Gastroesophageal sphincter (tissue), 4 donors: ENCODE measurements around the gene STARD10. TPM values are rescaled to one million over a fixed set of nuclear protein-coding genes. Genes with fewer than 3 reads are reported as not detected.

ENCODE experiments used
- ATAC-seq: fragments of 150-250 bp; one replicate; pipeline ENCODE4 v1.9.1; 2016; ENCODE audit warnings: mild to moderate bottlenecking, moderate library complexity
- H3K27ac ChIP-seq, 4 donors: fragments of 200-600 bp; sonication (generic) in 3 of 4; 1 replicate in 3 of 4; 2 replicates in 1 of 4; pipeline ENCODE4 v1.5.1; 2016 to 2019
- H3K27me3 ChIP-seq: fragments of 200-600 bp; sonication (generic); one replicate; pipeline ENCODE4 v1.5.1; 2019
- H3K36me3 ChIP-seq, 2 donors: fragments of 200-600 bp; sonication (generic); one replicate each; pipeline ENCODE4 v1.5.1; 2019; ENCODE audit warnings: control low read depth in 1 of 2
- H3K4me1 ChIP-seq, 3 donors: fragments of 200-600 bp; sonication (generic); 1 replicate in 2 of 3; 2 replicates in 1 of 3; pipeline ENCODE4 v1.5.1; 2016 to 2019; ENCODE audit warnings: control low read depth in 2 of 3
- H3K4me3 ChIP-seq, 2 donors: fragments of 200-600 bp; sonication (generic); one replicate each; pipeline ENCODE4 v1.5.1; 2019; ENCODE audit warnings: mild to moderate bottlenecking in 1 of 2, moderate library complexity in 1 of 2
- H3K9me3 ChIP-seq, 3 donors: fragments of 200-600 bp; sonication (generic); one replicate each; pipeline ENCODE4 v1.5.1; 2017 to 2019; ENCODE audit warnings: control low read depth in 2 of 3
- EP300 ChIP-seq: sonication (generic); formaldehyde crosslinking; IDR thresholded peaks from one replicate; pipeline ENCODE4 v1.6.1; 2017; ENCODE audit warnings: antibody characterized with exemption, mild to moderate bottlenecking
- POLR2A ChIP-seq, 2 donors: fragments of 450-650 bp; IDR thresholded peaks; one replicate each; pipeline ENCODE4 v1.6.1; 2017; ENCODE audit warnings: antibody characterized with exemption in 2 of 2, mild to moderate bottlenecking in 2 of 2, moderate library complexity in 1 of 2
- POLR2AphosphoS5 ChIP-seq: sonication (generic); formaldehyde crosslinking; IDR thresholded peaks from one replicate; pipeline ENCODE4 v1.6.1; 2017; ENCODE audit warnings: antibody characterized with exemption
- WGBS, 2 donors: methylation state at CpG; one replicate each; pipeline ENCODE4 v1.1.5; 2018; ENCODE audit warnings: low coverage in 1 of 2; 5-methylcytosine and 5-hydroxymethylcytosine counted together
- total RNA-seq, 4 donors: library from RNA; depleted of rRNA; stranded (reverse); fragments of >200 nt; gene quantifications; one replicate each; pipeline ENCODE4 v1.1.0, GENCODE V29; 2016
- TF ChIP-seq, protein P1 (sequence below), 4 experiments: fragments of 200-600 bp in 2 of 4; fragments of 450-650 bp in 2 of 4; sonication (generic) in 1 of 4; IDR thresholded peaks; one replicate each; pipeline ENCODE4 v1.5.1; 2017 to 2019; ENCODE audit warnings: antibody characterized with exemption in 4 of 4, mild to moderate bottlenecking in 2 of 4, moderate library complexity in 2 of 4

The STARD10 gene
- total RNA-seq, 4 donors from 2014 or later = 35.8 to 56.6 (median 45.0) TPM

DNA sequence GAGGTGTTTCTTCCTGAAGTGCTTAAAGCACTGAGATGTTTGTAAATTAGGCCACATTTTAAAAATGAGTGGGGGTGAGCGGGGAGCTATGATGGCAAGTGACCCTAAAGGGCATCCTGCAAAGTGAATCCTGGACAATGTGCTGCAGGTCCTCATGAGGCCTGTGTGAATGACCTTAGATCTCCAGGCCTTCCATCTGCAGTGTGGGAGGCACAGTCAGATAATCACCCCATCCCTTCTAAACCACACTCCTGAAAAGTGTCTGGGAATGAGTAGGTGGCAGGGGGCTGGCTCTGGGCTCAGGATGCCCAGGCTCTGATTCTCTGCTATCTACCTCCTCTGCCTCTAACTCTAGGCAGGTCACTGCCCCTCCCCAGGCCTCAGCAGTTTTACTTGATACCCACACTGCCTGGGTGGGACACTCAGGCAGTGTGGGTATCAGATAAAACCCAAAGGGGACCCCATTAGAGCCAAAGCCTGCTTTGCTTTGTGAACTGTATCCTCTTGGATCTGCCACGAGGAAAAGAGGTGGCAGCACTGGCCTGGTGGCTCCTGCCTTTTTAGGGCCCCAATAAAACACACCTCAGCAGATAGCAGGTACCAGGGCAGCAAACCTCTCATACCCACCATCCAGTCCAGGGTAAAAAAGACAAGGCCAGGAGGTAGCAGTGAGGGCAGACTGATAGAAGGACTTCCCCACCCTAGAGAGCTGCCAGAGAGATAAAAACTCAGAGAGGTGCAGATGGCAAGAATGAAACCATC is 10.5 kb downstream of the STARD10 start:
- no peak overlapping the region for H3K27ac ChIP-seq
- ATAC-seq = no peak
- WGBS, 2 donors = 80 to 100% methylated on average over 1 of the region's 2 CpGs
- peaks cover 0 to 41% (median 20%) of the 10 kb centered on the region in 3 donors for H3K4me1 ChIP-seq
- H3K9me3 ChIP-seq = no peaks in the 10 kb centered on the region
- no peaks in the 10 kb centered on the region for H3K27me3 ChIP-seq
- no peak overlapping the region for H3K4me3 ChIP-seq
- H3K36me3 ChIP-seq = no peaks in the 10 kb centered on the region
- TF ChIP-seq POLR2AphosphoS5 (no peak), EP300 (no peak), POLR2A (IDR thresholded peaks at IDR 0.05) (no peak)
- TF ChIP-seq, protein P1, sequence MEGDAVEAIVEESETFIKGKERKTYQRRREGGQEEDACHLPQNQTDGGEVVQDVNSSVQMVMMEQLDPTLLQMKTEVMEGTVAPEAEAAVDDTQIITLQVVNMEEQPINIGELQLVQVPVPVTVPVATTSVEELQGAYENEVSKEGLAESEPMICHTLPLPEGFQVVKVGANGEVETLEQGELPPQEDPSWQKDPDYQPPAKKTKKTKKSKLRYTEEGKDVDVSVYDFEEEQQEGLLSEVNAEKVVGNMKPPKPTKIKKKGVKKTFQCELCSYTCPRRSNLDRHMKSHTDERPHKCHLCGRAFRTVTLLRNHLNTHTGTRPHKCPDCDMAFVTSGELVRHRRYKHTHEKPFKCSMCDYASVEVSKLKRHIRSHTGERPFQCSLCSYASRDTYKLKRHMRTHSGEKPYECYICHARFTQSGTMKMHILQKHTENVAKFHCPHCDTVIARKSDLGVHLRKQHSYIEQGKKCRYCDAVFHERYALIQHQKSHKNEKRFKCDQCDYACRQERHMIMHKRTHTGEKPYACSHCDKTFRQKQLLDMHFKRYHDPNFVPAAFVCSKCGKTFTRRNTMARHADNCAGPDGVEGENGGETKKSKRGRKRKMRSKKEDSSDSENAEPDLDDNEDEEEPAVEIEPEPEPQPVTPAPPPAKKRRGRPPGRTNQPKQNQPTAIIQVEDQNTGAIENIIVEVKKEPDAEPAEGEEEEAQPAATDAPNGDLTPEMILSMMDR (IDR thresholded peaks at IDR 0.05) = no peak

GRCh38 chr11:72782081-72782920 is 11.5 kb downstream of the STARD10 start:
- Histone ChIP-seq H3K27ac (peak overlapping the region in 1 of 4 donors; percentile 81), H3K9me3 (no peaks in the 10 kb centered on the region), H3K4me1 (peaks cover 0 to 51% (median 20%) of the 10 kb centered on the region in 3 donors), H3K36me3 (peaks cover 0 to under 1% of the 10 kb centered on the region in 2 donors), H3K4me3 (peak overlapping the region; percentile 65 to 84), H3K27me3 (no peaks in the 10 kb centered on the region)
- no peak for ATAC-seq
- WGBS, 2 donors = 20 to 87% methylated on average over 3 to 4 of the region's 14 CpGs
- TF ChIP-seq, protein P1 (IDR thresholded peaks at IDR 0.05) = no peak

GRCh38 chr11:72781313-72782080 is 12.3 kb downstream of the STARD10 start:
- Histone ChIP-seq H3K27me3 (no peaks in the 10 kb centered on the region), H3K9me3 (no peaks in the 10 kb centered on the region), H3K4me1 (peaks cover 0 to 57% (median 20%) of the 10 kb centered on the region in 3 donors), H3K27ac (peak overlapping the region in 2 of 4 donors; percentile 43 to 81), H3K36me3 (peaks cover 0 to 8% of the 10 kb centered on the region in 2 donors), H3K4me3 (peak overlapping the region; percentile 65 to 84)
- 0% methylated on average over 1 of the region's 89 CpGs; no CpG with 5 or more reads in 1 of the 2 donors for WGBS, 2 donors
- ATAC-seq = peak; percentile 58
- TF ChIP-seq POLR2A (IDR thresholded peaks at IDR 0.05) (no peak), POLR2AphosphoS5 (no peak), EP300 (no peak)
- TF ChIP-seq, protein P1 (IDR thresholded peaks at IDR 0.05) = no peak

DNA sequence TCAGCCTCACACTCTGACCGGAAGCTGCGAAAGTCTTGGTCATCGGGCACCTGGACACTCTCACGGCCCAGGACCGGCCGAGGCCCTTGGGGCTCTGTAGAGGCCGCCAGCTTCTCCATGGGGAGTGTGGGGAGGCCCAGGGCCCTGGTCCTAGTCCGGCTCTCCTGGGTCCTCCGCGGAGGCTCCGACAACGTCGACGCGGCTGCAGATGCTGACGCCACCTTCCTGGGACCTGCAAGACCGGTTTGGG is 12.9 kb downstream of the STARD10 start:
- no CpG with 5 or more reads among the region's 17 CpGs for WGBS, 2 donors
- TF ChIP-seq, protein P1 (IDR thresholded peaks at IDR 0.05) = no peak
- TF ChIP-seq POLR2AphosphoS5 = no peak
- no peak for TF ChIP-seq POLR2A (IDR thresholded peaks at IDR 0.05)
- no peak for TF ChIP-seq EP300
- peak overlapping the region; percentile 65 to 84 for H3K4me3 ChIP-seq
- ATAC-seq = peak; percentile 12
- H3K36me3 ChIP-seq = peaks cover 0 to 11% of the 10 kb centered on the region in 2 donors
- H3K27me3 ChIP-seq = no peaks in the 10 kb centered on the region
- H3K27ac ChIP-seq = peak overlapping the region in 2 of 4 donors; percentile 43 to 81
- peaks cover 0 to 57% (median 20%) of the 10 kb centered on the region in 3 donors for H3K4me1 ChIP-seq
- H3K9me3 ChIP-seq = no peaks in the 10 kb centered on the region
